Parathyroid adenoma (tissue), 2 donors: ENCODE data around the gene NXN.

ENCODE experiments used
- H2AFZ ChIP-seq: fragments of 300-600 bp; sonication (generic); one replicate; pipeline ENCODE4 v1.7.0; 2017; ENCODE audit warnings: antibody characterized with exemption, mild to moderate bottlenecking
- H3K27ac ChIP-seq: fragments of 300-600 bp; sonication (generic); one replicate; pipeline ENCODE4 v1.7.0; 2017
- H3K27me3 ChIP-seq: fragments of 300-600 bp; sonication (generic); one replicate; pipeline ENCODE4 v1.7.0; 2017; ENCODE audit warnings: low read length; ENCODE audit not compliant: control insufficient read depth, insufficient read depth
- H3K36me3 ChIP-seq: fragments of 300-600 bp; sonication (generic); one replicate; pipeline ENCODE4 v1.7.0; 2017; ENCODE audit warnings: low read length; ENCODE audit not compliant: control insufficient read depth, insufficient read depth
- H3K4me1 ChIP-seq: fragments of 300-600 bp; sonication (generic); one replicate; pipeline ENCODE4 v1.7.0; 2017; ENCODE audit warnings: control low read depth
- H3K4me2 ChIP-seq: fragments of 300-600 bp; sonication (generic); one replicate; pipeline ENCODE4 v1.7.0; 2017; ENCODE audit warnings: low read length
- H3K4me3 ChIP-seq: fragments of 300-600 bp; sonication (generic); one replicate; pipeline ENCODE4 v1.7.0; 2017; ENCODE audit warnings: low read depth, low read length
- H3K79me2 ChIP-seq: fragments of 300-600 bp; sonication (generic); one replicate; pipeline ENCODE4 v1.7.0; 2017; ENCODE audit warnings: control low read depth
- H3K9ac ChIP-seq: fragments of 300-600 bp; sonication (generic); one replicate; pipeline ENCODE4 v1.7.0; 2017; ENCODE audit warnings: mild to moderate bottlenecking
- H3K9me3 ChIP-seq: fragments of 300-600 bp; sonication (generic); one replicate; pipeline ENCODE4 v1.7.0; 2017; ENCODE audit warnings: low read length; ENCODE audit not compliant: control insufficient read depth
- CTCF ChIP-seq: fragments of 300-600 bp; sonication (generic); IDR thresholded peaks from one replicate; pipeline ENCODE4 v1.7.0; 2017; ENCODE audit warnings: antibody characterized with exemption, mild to moderate bottlenecking
- donor health status: primary hyperparathyroidism.

The NXN gene

GRCh38 chr17:828761-829160, 150.8 kb downstream of the NXN start:
- no peak overlapping the region for H3K4me2 ChIP-seq

DNA sequence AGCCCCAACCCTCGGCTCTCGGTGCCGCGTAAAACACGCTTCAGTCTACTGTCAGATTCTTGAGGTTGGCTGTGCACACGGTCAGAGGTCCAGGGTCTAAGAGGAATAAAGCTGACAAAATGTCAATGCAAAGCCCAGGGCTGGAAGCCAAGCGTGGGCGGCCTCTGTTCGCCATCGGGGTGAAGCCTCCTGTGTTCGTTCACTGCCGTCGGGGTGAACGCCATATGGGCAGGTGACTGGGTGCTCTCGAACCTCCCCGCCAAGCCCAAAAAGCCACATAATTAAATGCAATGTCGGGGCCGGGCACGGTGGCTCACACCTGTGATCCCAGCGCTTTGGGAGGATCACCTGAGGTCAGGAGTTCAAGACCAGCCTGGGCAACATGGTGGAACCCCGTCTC, 152.8 kb downstream of the NXN start:
- Histone ChIP-seq H3K9me3 (no peaks in the 10 kb centered on the region), H3K9ac (no peak overlapping the region), H3K4me3 (no peak overlapping the region), H3K4me1 (no peaks in the 10 kb centered on the region), H3K27ac (no peak overlapping the region), H3K27me3 (no peaks in the 10 kb centered on the region), H2AFZ (no peak overlapping the region), H3K36me3 (no peaks in the 10 kb centered on the region), H3K79me2 (no peaks in the 10 kb centered on the region), H3K4me2 (no peak overlapping the region)
- no peak for TF ChIP-seq CTCF

More at GRCh38 chr17:828761-829160, 150.8 kb downstream of the NXN start:
- Histone ChIP-seq H3K27ac (no peak overlapping the region), H3K9me3 (no peaks in the 10 kb centered on the region), H3K4me3 (no peak overlapping the region), H3K4me1 (no peaks in the 10 kb centered on the region), H3K79me2 (no peaks in the 10 kb centered on the region), H3K27me3 (no peaks in the 10 kb centered on the region), H3K36me3 (no peaks in the 10 kb centered on the region), H2AFZ (no peak overlapping the region), H3K9ac (no peak overlapping the region)
- no peak for TF ChIP-seq CTCF

GRCh38 chr17:825216-825615, 154.4 kb downstream of the NXN start:
- no peak for TF ChIP-seq CTCF
- H3K4me1 ChIP-seq = no peaks in the 10 kb centered on the region

DNA sequence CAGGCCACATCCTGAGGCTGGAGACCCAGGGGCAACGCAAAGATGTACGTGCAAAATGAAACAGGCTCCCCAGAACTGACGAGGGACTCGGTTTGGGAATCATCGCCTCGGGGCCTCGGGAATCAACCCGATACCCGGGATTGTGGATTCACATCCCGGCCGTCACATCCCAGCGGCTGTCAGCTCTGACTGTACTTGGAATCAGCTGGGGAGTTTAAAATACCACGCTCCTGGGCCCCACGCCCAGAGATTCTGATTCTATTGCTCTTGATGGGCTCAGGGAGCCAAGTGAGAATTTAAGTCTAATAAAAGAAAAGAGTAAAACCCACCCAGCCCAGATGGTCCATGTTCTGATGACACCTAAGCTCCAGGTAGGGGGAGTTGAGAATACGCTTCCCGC, 155.2 kb downstream of the NXN start:
- Histone ChIP-seq H2AFZ (no peak overlapping the region), H3K9me3 (no peaks in the 10 kb centered on the region), H3K27ac (no peak overlapping the region), H3K9ac (no peak overlapping the region), H3K27me3 (no peaks in the 10 kb centered on the region), H3K4me1 (no peaks in the 10 kb centered on the region), H3K4me2 (no peak overlapping the region), H3K4me3 (no peak overlapping the region), H3K36me3 (no peaks in the 10 kb centered on the region), H3K79me2 (no peaks in the 10 kb centered on the region)
- no peak for TF ChIP-seq CTCF

More at GRCh38 chr17:825216-825615, 154.4 kb downstream of the NXN start:
- Histone ChIP-seq H3K4me3 (no peak overlapping the region), H3K36me3 (no peaks in the 10 kb centered on the region), H3K9me3 (no peaks in the 10 kb centered on the region), H3K27me3 (no peaks in the 10 kb centered on the region), H3K79me2 (no peaks in the 10 kb centered on the region), H3K27ac (no peak overlapping the region), H3K9ac (no peak overlapping the region), H3K4me2 (no peak overlapping the region), H2AFZ (no peak overlapping the region)

GRCh38 chr17:823501-823902, 156.1 kb downstream of the NXN start:
- no peaks in the 10 kb centered on the region for H3K27me3 ChIP-seq
- no peak overlapping the region for H2AFZ ChIP-seq
- H3K4me3 ChIP-seq = no peak overlapping the region
- H3K36me3 ChIP-seq = no peaks in the 10 kb centered on the region
- H3K9ac ChIP-seq = no peak overlapping the region
- H3K79me2 ChIP-seq = no peaks in the 10 kb centered on the region
- no peaks in the 10 kb centered on the region for H3K9me3 ChIP-seq
- no peak for TF ChIP-seq CTCF
- H3K4me1 ChIP-seq = no peaks in the 10 kb centered on the region
- H3K27ac ChIP-seq = no peak overlapping the region
- no peak overlapping the region for H3K4me2 ChIP-seq
